ENCODE results near the gene PRIM2. TPM values are rescaled to one million over a fixed set of nuclear protein-coding genes. Genes with fewer than 3 reads are reported as not detected.
"Not testable (repeated sequence)": the region's sequence is repeated elsewhere in the genome, so short reads cannot be mapped to it uniquely, and the experiment has no call there.

PRIM2 gene
- polyA plus RNA-seq, 1 donor = 9.5 TPM

DNA sequence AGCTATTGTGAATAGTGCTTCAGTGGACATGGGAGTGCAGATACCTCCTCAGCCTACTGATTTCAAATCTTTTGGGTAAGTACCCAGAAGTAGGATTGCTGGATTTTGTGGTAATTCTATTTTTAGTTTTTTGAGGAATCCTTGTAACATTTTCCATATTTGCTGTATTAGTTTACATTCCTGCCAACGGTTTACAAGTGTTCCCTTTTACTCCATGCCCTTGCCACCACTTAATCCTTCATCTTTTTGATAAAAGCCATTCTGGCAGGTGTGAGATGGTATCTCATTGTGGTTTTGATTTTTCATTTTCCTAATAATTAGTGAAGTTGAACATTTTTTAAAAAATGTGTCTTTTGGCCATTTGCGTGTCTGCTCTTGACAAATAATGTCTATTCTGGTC is 125.8 kb downstream of the PRIM2 start:
- 100% methylated on average over 1 of the region's 2 CpGs for WGBS (ENCODE audit: insufficient coverage, low lambda C conversion rate)
- H3K4me3 ChIP-seq (ENCODE audit: low read length); DNase-seq: not testable (repeated sequence)

DNA sequence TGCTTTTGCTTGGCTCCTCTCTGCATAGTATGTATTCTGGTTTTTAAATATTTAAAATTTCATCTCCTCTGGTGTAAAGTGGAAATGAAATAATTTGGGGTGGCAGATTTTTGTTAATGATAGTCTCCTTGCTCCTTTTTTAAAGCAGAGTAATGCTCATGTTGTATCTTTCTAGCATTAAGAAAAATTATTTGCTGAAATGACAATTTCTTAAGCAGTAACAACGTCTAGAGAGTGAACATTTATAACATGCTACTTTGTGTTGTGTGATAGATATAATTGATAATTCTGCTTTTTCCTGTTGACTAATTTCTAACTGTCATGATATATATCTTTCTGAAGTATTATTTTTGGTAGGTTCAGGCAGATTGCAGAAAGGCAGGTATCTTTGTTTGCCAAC is 127.4 kb downstream of the PRIM2 start:
- not testable (repeated sequence) for H3K9me3 ChIP-seq (ENCODE audit: control insufficient read depth, low read depth, low read length); H3K27me3 ChIP-seq (ENCODE audit: control insufficient read depth, insufficient read depth, low read length); H3K36me3 ChIP-seq (ENCODE audit: control insufficient read depth, insufficient read depth, low read length); H3K27ac ChIP-seq (ENCODE audit: low read length); H3K4me3 ChIP-seq (ENCODE audit: low read length); H3K4me1 ChIP-seq (ENCODE audit: control insufficient read depth, insufficient read depth, low read length); DNase-seq
- WGBS (ENCODE audit: insufficient coverage, low lambda C conversion rate) = no CpG with 5 or more reads among the region's 1 CpG

More for the DNA sequence above, 125.8 kb downstream of the PRIM2 start:
- not testable (repeated sequence) for H3K4me1 ChIP-seq (ENCODE audit: control insufficient read depth, insufficient read depth, low read length); H3K27me3 ChIP-seq (ENCODE audit: control insufficient read depth, insufficient read depth, low read length); H3K9me3 ChIP-seq (ENCODE audit: control insufficient read depth, low read depth, low read length); H3K27ac ChIP-seq (ENCODE audit: low read length); H3K36me3 ChIP-seq (ENCODE audit: control insufficient read depth, insufficient read depth, low read length)

GRCh38 chr6:57445379-57445778 is 127.9 kb downstream of the PRIM2 start:
- H3K9me3 ChIP-seq (ENCODE audit: control insufficient read depth, low read depth, low read length); H3K27ac ChIP-seq (ENCODE audit: low read length); H3K27me3 ChIP-seq (ENCODE audit: control insufficient read depth, insufficient read depth, low read length); H3K36me3 ChIP-seq (ENCODE audit: control insufficient read depth, insufficient read depth, low read length); H3K4me1 ChIP-seq (ENCODE audit: control insufficient read depth, insufficient read depth, low read length); H3K4me3 ChIP-seq (ENCODE audit: low read length); DNase-seq: not testable (repeated sequence)

DNA sequence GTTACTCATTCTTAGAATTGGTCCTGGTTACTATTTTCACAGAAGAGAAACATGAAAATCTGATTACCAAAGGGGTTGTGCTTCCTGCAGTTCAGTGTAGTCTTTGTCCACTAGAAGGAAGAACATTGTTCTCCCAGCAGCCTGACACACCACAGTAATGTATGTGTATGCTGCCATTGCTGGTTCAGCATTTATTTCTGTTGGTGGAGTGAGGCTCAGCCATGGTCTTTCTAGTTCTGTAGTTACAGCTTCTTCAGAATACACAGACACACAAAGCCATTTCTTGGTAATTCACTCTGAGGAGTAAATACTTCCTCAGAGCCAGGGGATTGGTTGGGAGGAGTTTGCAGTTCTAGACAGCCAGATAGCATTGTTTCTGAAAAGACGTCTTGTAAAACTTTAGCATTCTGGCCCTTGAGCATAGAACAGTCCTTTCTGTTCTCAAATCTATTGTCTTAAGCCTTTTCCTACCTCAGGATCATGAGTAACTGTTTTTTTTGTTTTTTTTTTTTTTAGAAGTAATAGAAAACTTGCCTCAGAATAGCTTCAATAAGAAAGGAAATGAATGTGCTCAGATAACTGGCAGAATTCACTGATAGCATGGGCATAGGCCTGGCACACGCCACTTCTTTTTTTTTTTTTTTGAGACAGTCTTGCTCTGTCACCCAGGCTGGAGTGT is 128.5 kb downstream of the PRIM2 start:
- not testable (repeated sequence) for H3K9me3 ChIP-seq (ENCODE audit: control insufficient read depth, low read depth, low read length); H3K27me3 ChIP-seq (ENCODE audit: control insufficient read depth, insufficient read depth, low read length); H3K36me3 ChIP-seq (ENCODE audit: control insufficient read depth, insufficient read depth, low read length); DNase-seq; H3K4me3 ChIP-seq (ENCODE audit: low read length); H3K4me1 ChIP-seq (ENCODE audit: control insufficient read depth, insufficient read depth, low read length); H3K27ac ChIP-seq (ENCODE audit: low read length)
- no CpG with 5 or more reads among the region's 2 CpGs for whole genome bisulfite sequencing (ENCODE audit: insufficient coverage, low lambda C conversion rate)

DNA sequence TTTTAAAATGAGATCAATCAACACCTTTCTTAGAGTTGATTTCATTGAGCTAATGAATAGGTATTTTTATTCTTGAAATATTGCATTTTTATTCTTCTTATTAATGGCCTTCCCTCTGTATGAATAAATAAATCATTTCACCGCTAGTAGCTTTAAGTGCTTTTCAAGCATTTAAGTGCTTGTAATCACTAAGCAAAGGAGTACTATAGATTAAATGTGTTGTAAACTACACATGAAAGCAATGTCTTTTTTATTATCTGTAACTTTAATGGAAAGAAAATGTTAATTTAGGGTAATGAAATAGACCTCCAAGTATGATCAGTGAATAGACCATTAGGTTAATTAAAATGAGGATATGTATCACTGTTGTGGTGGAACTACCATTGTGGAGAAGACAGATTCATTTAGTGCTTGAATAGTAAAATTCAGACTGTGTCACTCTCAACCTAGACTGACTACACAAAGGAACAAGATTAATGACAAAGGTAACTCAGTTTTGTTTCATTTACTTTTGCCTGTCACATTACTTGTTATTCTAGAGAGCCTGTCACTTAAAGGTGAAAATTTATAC is 132.2 kb downstream of the PRIM2 start:
- not testable (repeated sequence) for H3K4me3 ChIP-seq (ENCODE audit: low read length); H3K27me3 ChIP-seq (ENCODE audit: control insufficient read depth, insufficient read depth, low read length); DNase-seq; H3K27ac ChIP-seq (ENCODE audit: low read length); H3K36me3 ChIP-seq (ENCODE audit: control insufficient read depth, insufficient read depth, low read length); H3K4me1 ChIP-seq (ENCODE audit: control insufficient read depth, insufficient read depth, low read length); H3K9me3 ChIP-seq (ENCODE audit: control insufficient read depth, low read depth, low read length)
- 100% methylated on average over 1 of the region's 1 CpG for WGBS (ENCODE audit: insufficient coverage, low lambda C conversion rate)

GRCh38 chr6:57459781-57460180 is 142.4 kb downstream of the PRIM2 start:
- DNase-seq; H3K27ac ChIP-seq (ENCODE audit: low read length); H3K4me3 ChIP-seq (ENCODE audit: low read length); H3K27me3 ChIP-seq (ENCODE audit: control insufficient read depth, insufficient read depth, low read length); H3K9me3 ChIP-seq (ENCODE audit: control insufficient read depth, low read depth, low read length); H3K36me3 ChIP-seq (ENCODE audit: control insufficient read depth, insufficient read depth, low read length); H3K4me1 ChIP-seq (ENCODE audit: control insufficient read depth, insufficient read depth, low read length): not testable (repeated sequence)
- no CpG with 5 or more reads among the region's 2 CpGs for WGBS (ENCODE audit: insufficient coverage, low lambda C conversion rate)

DNA sequence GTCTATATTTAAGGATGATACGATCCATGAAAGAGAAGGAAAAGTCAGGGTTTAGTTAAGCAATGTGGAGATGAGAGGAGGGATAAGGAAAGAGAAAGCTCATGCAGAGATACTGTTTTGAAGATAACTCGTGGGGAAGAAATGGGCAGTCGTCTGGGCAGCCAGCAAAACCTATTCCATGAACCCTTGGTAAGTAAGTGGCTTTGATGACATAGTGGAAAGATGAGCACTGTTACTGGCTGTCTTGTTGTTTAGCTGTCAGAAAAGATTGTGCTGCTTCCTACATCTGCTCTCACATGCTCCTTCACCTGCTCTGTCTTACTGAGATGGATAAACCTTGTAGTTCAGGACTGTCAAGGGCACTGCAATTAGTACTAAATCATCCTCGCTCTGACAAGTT is 143.6 kb downstream of the PRIM2 start:
- H3K9me3 ChIP-seq (ENCODE audit: control insufficient read depth, low read depth, low read length); H3K4me3 ChIP-seq (ENCODE audit: low read length); H3K27ac ChIP-seq (ENCODE audit: low read length); H3K27me3 ChIP-seq (ENCODE audit: control insufficient read depth, insufficient read depth, low read length); H3K36me3 ChIP-seq (ENCODE audit: control insufficient read depth, insufficient read depth, low read length); H3K4me1 ChIP-seq (ENCODE audit: control insufficient read depth, insufficient read depth, low read length); DNase-seq: not testable (repeated sequence)
- no CpG with 5 or more reads among the region's 4 CpGs for WGBS (ENCODE audit: insufficient coverage, low lambda C conversion rate)

DNA sequence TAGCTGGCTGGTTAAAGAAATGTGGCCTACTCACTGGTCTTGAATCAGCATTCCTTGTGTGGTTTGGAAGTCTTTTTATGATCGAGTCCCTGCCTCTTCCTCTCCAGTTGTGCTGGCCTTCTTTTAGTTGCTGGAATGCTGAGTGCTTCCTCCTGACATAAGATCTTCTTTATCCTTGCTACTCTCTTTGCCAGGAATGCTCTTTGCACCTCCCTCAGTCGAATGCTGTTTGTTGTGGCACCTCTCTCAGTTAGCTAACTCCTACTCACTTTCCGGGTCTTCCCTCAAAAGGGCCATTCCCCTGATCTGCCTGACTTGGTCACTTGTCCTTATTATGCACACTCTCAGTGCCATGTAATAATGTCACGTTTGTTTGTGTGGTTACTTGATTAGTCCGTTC is 146.4 kb downstream of the PRIM2 start:
- DNase-seq; H3K9me3 ChIP-seq (ENCODE audit: control insufficient read depth, low read depth, low read length); H3K27me3 ChIP-seq (ENCODE audit: control insufficient read depth, insufficient read depth, low read length); H3K36me3 ChIP-seq (ENCODE audit: control insufficient read depth, insufficient read depth, low read length); H3K4me1 ChIP-seq (ENCODE audit: control insufficient read depth, insufficient read depth, low read length); H3K4me3 ChIP-seq (ENCODE audit: low read length); H3K27ac ChIP-seq (ENCODE audit: low read length): not testable (repeated sequence)
- WGBS (ENCODE audit: insufficient coverage, low lambda C conversion rate) = 90% methylated on average over 2 of the region's 5 CpGs

- H3K36me3 ChIP-seq (ENCODE audit: control insufficient read depth, insufficient read depth, low read length); H3K4me1 ChIP-seq (ENCODE audit: control insufficient read depth, insufficient read depth, low read length); H3K27me3 ChIP-seq (ENCODE audit: control insufficient read depth, insufficient read depth, low read length); H3K9me3 ChIP-seq (ENCODE audit: control insufficient read depth, low read depth, low read length); H3K4me3 ChIP-seq (ENCODE audit: low read length); DNase-seq; H3K27ac ChIP-seq (ENCODE audit: low read length): not testable (repeated sequence)
- WGBS (ENCODE audit: insufficient coverage, low lambda C conversion rate) = no CpG with 5 or more reads among the region's 3 CpGs
These were observed 148.5 kb downstream of the PRIM2 start for GRCh38 chr6:57465968-57466367.

DNA sequence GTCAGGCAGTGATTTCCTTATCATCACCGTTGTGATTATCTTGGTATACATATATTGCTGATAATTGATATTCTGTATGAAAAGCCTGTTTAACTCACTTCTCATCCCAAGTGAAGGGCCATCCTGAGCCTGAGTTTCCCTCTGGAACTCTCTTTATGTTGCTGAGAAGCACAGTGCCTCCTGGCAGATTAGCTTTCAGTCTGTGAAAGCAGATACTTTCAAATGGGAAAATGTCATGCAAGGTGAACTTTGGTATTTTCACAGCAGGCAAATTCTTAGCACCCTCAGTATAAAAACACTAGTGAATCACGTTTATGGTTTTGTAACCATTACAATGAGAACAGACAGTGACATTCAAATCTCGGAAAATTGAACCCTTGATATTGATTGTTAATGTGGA is 151.6 kb downstream of the PRIM2 start:
- no peak overlapping the region for H3K27ac ChIP-seq (ENCODE audit: low read length)
- no peaks in the 10 kb centered on the region for H3K27me3 ChIP-seq (ENCODE audit: control insufficient read depth, insufficient read depth, low read length)
- no peaks in the 10 kb centered on the region for H3K4me1 ChIP-seq (ENCODE audit: control insufficient read depth, insufficient read depth, low read length)
- H3K9me3 ChIP-seq (ENCODE audit: control insufficient read depth, low read depth, low read length) = no peaks in the 10 kb centered on the region
- DNase-seq = no peak
- H3K36me3 ChIP-seq (ENCODE audit: control insufficient read depth, insufficient read depth, low read length) = no peaks in the 10 kb centered on the region
- no peak overlapping the region for H3K4me3 ChIP-seq (ENCODE audit: low read length)
- 42% methylated on average over 2 of the region's 3 CpGs for WGBS (ENCODE audit: insufficient coverage, low lambda C conversion rate)

- not testable (repeated sequence) for H3K36me3 ChIP-seq (ENCODE audit: control insufficient read depth, insufficient read depth, low read length); DNase-seq; H3K9me3 ChIP-seq (ENCODE audit: control insufficient read depth, low read depth, low read length); H3K27me3 ChIP-seq (ENCODE audit: control insufficient read depth, insufficient read depth, low read length); H3K27ac ChIP-seq (ENCODE audit: low read length); H3K4me1 ChIP-seq (ENCODE audit: control insufficient read depth, insufficient read depth, low read length); H3K4me3 ChIP-seq (ENCODE audit: low read length)
- WGBS (ENCODE audit: insufficient coverage, low lambda C conversion rate) = no CpG with 5 or more reads among the region's 4 CpGs
These were observed 152.7 kb downstream of the PRIM2 start for GRCh38 chr6:57470148-57470547.
